Measurements from ENCODE around the gene SCNN1G. TPM values are rescaled to one million over a fixed set of nuclear protein-coding genes. Genes with fewer than 3 reads are reported as not detected.
A peak's percentile ranks its signal among the peaks of the same experiment; 100 is the strongest.

Gene SCNN1G
- total and polyA plus RNA-seq, 8 donors: 3.0 to 20.4 (median 7.9) TPM

DNA sequence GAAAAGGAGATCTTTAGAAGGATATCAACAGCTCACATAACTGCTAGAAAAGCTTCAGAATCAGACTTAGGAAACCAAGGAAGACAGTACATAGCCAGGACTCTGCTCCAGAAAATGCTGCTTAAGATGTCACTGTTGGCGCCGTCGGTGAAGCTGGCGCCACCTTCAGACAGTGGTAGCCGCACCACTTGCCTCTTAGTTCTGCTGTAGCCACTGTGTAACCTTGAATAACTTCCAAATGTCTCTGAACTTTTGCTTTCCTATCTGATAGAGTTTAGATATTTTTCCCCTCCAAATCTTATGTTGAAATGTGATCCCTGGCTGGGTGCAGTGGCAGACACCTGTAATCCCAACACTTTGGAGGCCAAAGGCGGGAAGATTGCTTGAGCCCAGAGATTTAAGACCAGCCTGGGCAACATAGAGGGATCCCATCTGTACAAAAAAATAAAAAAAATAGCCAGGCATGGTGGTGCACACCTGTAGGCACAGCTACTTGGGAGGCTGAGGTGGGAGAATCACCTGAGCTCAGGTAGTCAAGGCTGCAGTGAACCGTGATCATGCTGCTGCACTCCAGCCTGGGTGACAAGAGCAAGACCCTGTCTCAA, 27.0 kb upstream of the SCNN1G start:
- TF ChIP-seq POLR2AphosphoS5 (IDR thresholded peaks at IDR 0.05): no peak
- TF ChIP-seq, protein P1, sequence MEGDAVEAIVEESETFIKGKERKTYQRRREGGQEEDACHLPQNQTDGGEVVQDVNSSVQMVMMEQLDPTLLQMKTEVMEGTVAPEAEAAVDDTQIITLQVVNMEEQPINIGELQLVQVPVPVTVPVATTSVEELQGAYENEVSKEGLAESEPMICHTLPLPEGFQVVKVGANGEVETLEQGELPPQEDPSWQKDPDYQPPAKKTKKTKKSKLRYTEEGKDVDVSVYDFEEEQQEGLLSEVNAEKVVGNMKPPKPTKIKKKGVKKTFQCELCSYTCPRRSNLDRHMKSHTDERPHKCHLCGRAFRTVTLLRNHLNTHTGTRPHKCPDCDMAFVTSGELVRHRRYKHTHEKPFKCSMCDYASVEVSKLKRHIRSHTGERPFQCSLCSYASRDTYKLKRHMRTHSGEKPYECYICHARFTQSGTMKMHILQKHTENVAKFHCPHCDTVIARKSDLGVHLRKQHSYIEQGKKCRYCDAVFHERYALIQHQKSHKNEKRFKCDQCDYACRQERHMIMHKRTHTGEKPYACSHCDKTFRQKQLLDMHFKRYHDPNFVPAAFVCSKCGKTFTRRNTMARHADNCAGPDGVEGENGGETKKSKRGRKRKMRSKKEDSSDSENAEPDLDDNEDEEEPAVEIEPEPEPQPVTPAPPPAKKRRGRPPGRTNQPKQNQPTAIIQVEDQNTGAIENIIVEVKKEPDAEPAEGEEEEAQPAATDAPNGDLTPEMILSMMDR (IDR thresholded peaks at IDR 0.05): peak in 1 of 7 experiments; percentile 7
- 26 to 31% (median 29%) methylated on average over 7 of the region's 7 CpGs for WGBS, 5 donors
- intact Hi-C loops (cut with DNase I; ENCODE audit: low total_unique reads): no loop called here

DNA sequence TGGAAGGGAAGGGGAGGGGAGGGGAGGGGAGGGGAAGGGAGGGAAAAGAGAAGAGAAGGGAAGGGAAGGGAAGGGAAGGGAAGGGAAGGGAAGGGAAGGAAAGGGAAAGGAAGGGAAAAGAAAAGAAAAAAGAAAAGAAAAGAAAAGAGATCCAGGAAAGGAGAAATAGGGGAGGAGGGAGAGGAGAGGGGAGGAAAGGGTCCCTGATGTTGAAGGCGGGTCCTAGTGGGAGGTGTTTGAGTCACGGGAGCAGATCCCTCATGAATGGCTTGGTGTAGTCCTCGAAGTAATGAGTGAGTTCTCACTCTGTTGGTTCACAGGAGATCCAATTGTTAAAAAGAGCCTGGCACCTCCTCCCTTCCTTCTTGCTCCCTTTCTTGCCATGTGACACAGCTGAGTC, 26.4 kb upstream of the SCNN1G start:
- Histone ChIP-seq H3K27ac (no peak overlapping the region), H3K36me3 (no peaks in the 10 kb centered on the region), H3K4me1 (peaks cover 0 to 6% (median 3%) of the 10 kb centered on the region in 4 donors), H3K27me3 (peaks cover 0 to 13% (median 0%) of the 10 kb centered on the region in 3 donors), H3K4me3 (no peak overlapping the region), H3K9me3 (no peaks in the 10 kb centered on the region)
- intact Hi-C loops (cut with DNase I; ENCODE audit: low total_unique reads): no loop called here
- WGBS, 5 donors: 50 to 65% (median 55%) methylated on average over 3 of the region's 3 CpGs
- no peak for TF ChIP-seq POLR2A (IDR thresholded peaks at IDR 0.05)
- TF ChIP-seq, protein P1 (IDR thresholded peaks at IDR 0.05): no peak
- TF ChIP-seq POLR2AphosphoS5 (IDR thresholded peaks at IDR 0.05): no peak
- no peak for TF ChIP-seq EP300 (IDR thresholded peaks at IDR 0.05)
- no peak for DNase-seq

More for the DNA sequence above, 27.0 kb upstream of the SCNN1G start:
- peak; percentile 30 to 44 for DNase-seq
- H3K9me3 ChIP-seq: no peaks in the 10 kb centered on the region
- H3K4me1 ChIP-seq: peaks cover 0 to 6% (median 3%) of the 10 kb centered on the region in 4 donors
- peaks cover 0 to 13% (median 0%) of the 10 kb centered on the region in 3 donors for H3K27me3 ChIP-seq
- H3K4me3 ChIP-seq: no peak overlapping the region
- H3K36me3 ChIP-seq: no peaks in the 10 kb centered on the region
- H3K27ac ChIP-seq: no peak overlapping the region

DNA sequence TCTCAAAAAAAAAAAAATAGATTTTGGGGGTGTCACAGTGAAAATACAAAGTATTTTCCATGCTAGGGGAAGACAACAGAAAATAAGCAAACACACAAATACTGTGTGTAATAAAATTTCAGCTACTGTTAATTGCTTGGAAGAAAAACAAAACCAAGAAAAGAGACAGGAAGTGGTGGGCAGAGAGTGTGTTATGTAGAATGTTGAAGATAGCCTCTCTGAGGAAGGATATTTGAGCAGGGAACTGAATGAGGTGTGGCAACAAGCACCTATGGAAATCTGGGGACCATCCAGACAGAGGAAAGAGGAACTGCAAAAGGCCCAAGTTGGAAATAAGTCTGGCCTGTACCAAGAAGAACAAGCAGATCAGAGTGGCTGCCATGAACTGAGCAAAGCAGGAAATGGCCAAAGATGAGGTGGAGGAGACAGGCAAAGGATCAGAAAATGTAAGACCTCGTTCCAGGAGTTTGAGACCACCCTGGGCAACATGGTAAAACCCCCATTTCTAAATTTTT, 25.5 kb upstream of the SCNN1G start:
- intact Hi-C loops (cut with DNase I; ENCODE audit: low total_unique reads): no loop called here
- WGBS, 5 donors: 37 to 76% (median 60%) methylated on average over 1 of the region's 1 CpG

DNA sequence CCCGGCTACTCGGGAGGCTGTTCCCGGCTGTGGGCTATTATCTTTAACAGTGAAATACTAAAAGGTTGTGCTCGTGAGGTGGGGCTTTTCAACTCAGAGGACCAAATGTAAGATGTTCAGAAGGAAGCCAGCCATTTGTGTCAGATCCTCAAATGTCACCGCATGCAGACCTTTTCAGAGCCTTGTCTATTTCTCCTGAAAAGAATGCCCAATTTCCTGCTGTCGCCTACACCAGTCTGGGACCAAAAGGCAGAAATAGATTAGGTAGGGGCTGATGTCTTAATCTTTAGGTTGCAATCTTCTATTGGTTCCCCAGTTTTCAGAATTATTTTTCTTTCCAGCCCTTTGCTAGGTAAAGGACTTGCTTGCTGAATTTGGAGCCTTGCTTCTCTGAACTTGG, 24.4 kb upstream of the SCNN1G start:
- TF ChIP-seq POLR2A (IDR thresholded peaks at IDR 0.05): no peak
- TF ChIP-seq EP300 (IDR thresholded peaks at IDR 0.05): no peak
- TF ChIP-seq POLR2AphosphoS5 (IDR thresholded peaks at IDR 0.05): no peak
- TF ChIP-seq, protein P1 (IDR thresholded peaks at IDR 0.05): no peak
- DNase-seq: no peak
- Histone ChIP-seq H3K27ac (no peak overlapping the region), H3K4me3 (no peak overlapping the region), H3K9me3 (no peaks in the 10 kb centered on the region), H3K27me3 (peaks cover 0 to 17% (median 0%) of the 10 kb centered on the region in 3 donors), H3K36me3 (no peaks in the 10 kb centered on the region), H3K4me1 (peaks cover 0 to 6% (median 3%) of the 10 kb centered on the region in 4 donors)
- intact Hi-C loops (cut with DNase I; ENCODE audit: low total_unique reads): no loop called here
- WGBS, 5 donors: 95 to 98% (median 96%) methylated on average over 6 of the region's 6 CpGs

More for the DNA sequence above, 25.5 kb upstream of the SCNN1G start:
- Histone ChIP-seq H3K4me3 (no peak overlapping the region), H3K27ac (no peak overlapping the region), H3K27me3 (peaks cover 0 to 13% (median 0%) of the 10 kb centered on the region in 3 donors), H3K9me3 (no peaks in the 10 kb centered on the region), H3K36me3 (no peaks in the 10 kb centered on the region), H3K4me1 (peaks cover 0 to 6% (median 3%) of the 10 kb centered on the region in 4 donors)
- no peak for DNase-seq
- TF ChIP-seq, protein P1 (IDR thresholded peaks at IDR 0.05): no peak
- TF ChIP-seq POLR2A (IDR thresholded peaks at IDR 0.05) (no peak), POLR2AphosphoS5 (IDR thresholded peaks at IDR 0.05) (no peak), EP300 (IDR thresholded peaks at IDR 0.05) (no peak)
